H9 (cell line): ENCODE measurements around the gene PALM3. TPM values are rescaled to one million over a fixed set of nuclear protein-coding genes. Genes with fewer than 3 reads are reported as not detected.

Experiments
- DNase-seq: peaks from one replicate; pipeline ENCODE4 v3.0.0-alpha.2; 2017
- H2AFZ ChIP-seq: one replicate; pipeline ENCODE4 v1.6.1; 2013; ENCODE audit warnings: mild to moderate bottlenecking, low read length, control low read depth, moderate library complexity
- H2AK5ac ChIP-seq: 2 replicates; pipeline ENCODE4 v1.6.1; 2013; ENCODE audit warnings: low read length, control low read depth, mixed read lengths; ENCODE audit not compliant: insufficient read length
- H2BK120ac ChIP-seq: one replicate; pipeline ENCODE4 v1.6.1; 2013; ENCODE audit warnings: low read depth, mild to moderate bottlenecking, low read length, control low read depth, inconsistent platforms; ENCODE audit not compliant: poor library complexity, severe bottlenecking
- H2BK12ac ChIP-seq: 2 replicates; pipeline ENCODE4 v1.6.1; 2013; ENCODE audit warnings: low read length, control low read depth, mixed read lengths, low read depth; ENCODE audit not compliant: insufficient read length
- H2BK15ac ChIP-seq: 2 replicates; pipeline ENCODE4 v1.6.1; 2013; ENCODE audit warnings: low read depth, low read length, control low read depth
- H2BK20ac ChIP-seq: one replicate; pipeline ENCODE4 v1.6.1; 2013; ENCODE audit warnings: low read depth, mild to moderate bottlenecking, low read length, control low read depth, inconsistent platforms; ENCODE audit not compliant: poor library complexity, severe bottlenecking
- H2BK5ac ChIP-seq: 2 replicates; pipeline ENCODE4 v1.6.1; 2013; ENCODE audit warnings: low read length, control low read depth, mixed read lengths; ENCODE audit not compliant: insufficient read length
- H3K14ac ChIP-seq: 2 replicates; pipeline ENCODE4 v1.6.1; 2013; ENCODE audit warnings: low read length, control low read depth; ENCODE audit not compliant: insufficient read depth
- H3K18ac ChIP-seq: 2 replicates; pipeline ENCODE4 v1.6.1; 2013; ENCODE audit warnings: low read depth, mild to moderate bottlenecking, mixed read lengths, low read length, control low read depth; ENCODE audit not compliant: insufficient read length
- H3K23ac ChIP-seq: 2 replicates; pipeline ENCODE4 v1.6.1; 2013; ENCODE audit warnings: low read length, control low read depth, mixed read lengths, low read depth; ENCODE audit not compliant: insufficient read length
- H3K23me2 ChIP-seq: 2 replicates; pipeline ENCODE4 v1.6.1; 2013; ENCODE audit warnings: low read depth, mild to moderate bottlenecking, mixed read lengths, low read length, control low read depth; ENCODE audit not compliant: insufficient read length, poor library complexity, severe bottlenecking
- H3K27ac ChIP-seq: 2 replicates; pipeline ENCODE4 v1.5.1; 2013; ENCODE audit warnings: low read length, control low read depth, mixed read lengths, low read depth; ENCODE audit not compliant: insufficient read length
- H3K27me3 ChIP-seq: 2 replicates; pipeline ENCODE4 v1.6.1; 2013; ENCODE audit warnings: low read length, control low read depth, inconsistent platforms; ENCODE audit not compliant: insufficient read depth
- H3K4ac ChIP-seq: 2 replicates; pipeline ENCODE4 v1.6.1; 2013; ENCODE audit warnings: low read depth, mild to moderate bottlenecking, control low read depth, inconsistent platforms, low read length, moderate library complexity
- H3K4me1 ChIP-seq: 2 replicates; pipeline ENCODE4 v1.6.1; 2013; ENCODE audit warnings: low read length, control low read depth, inconsistent platforms; ENCODE audit not compliant: insufficient read depth
- H3K4me2 ChIP-seq: 2 replicates; pipeline ENCODE4 v1.6.1; 2013; ENCODE audit warnings: low read length, control low read depth, mixed read lengths; ENCODE audit not compliant: insufficient read length, insufficient read depth
- H3K56ac ChIP-seq: 2 replicates; pipeline ENCODE4 v1.6.1; 2013; ENCODE audit warnings: low read depth, mild to moderate bottlenecking, mixed read lengths, low read length, control low read depth; ENCODE audit not compliant: insufficient read length
- H3K79me1 ChIP-seq: 2 replicates; pipeline ENCODE4 v1.6.1; 2013; ENCODE audit warnings: low read depth, mild to moderate bottlenecking, moderate library complexity, low read length, control low read depth, inconsistent platforms; ENCODE audit not compliant: insufficient read depth, poor library complexity, severe bottlenecking
- H3K79me2 ChIP-seq: 2 replicates; pipeline ENCODE4 v1.6.1; 2013; ENCODE audit warnings: low read length, control low read depth, inconsistent platforms; ENCODE audit not compliant: insufficient read depth
- H3K9ac ChIP-seq: 2 replicates; pipeline ENCODE4 v1.6.1; 2013; ENCODE audit warnings: low read length, control low read depth, mixed read lengths; ENCODE audit not compliant: insufficient read length; ENCODE audit errors: extremely low read depth
- H3K9me3 ChIP-seq: one replicate; pipeline ENCODE4 v1.6.1; 2013; ENCODE audit warnings: low read depth, low read length, inconsistent platforms; ENCODE audit not compliant: control insufficient read depth
- H3T11ph ChIP-seq: one replicate; pipeline ENCODE4 v1.6.1; 2013; ENCODE audit warnings: mild to moderate bottlenecking, low read length, control low read depth, inconsistent platforms
- H4K20me1 ChIP-seq: one replicate; pipeline ENCODE4 v1.6.1; 2013; ENCODE audit not compliant: control insufficient read depth, insufficient read length, insufficient read depth
- H4K5ac ChIP-seq: 2 replicates; pipeline ENCODE4 v1.6.1; 2013; ENCODE audit warnings: low read depth, mild to moderate bottlenecking, mixed read lengths, low read length, control low read depth; ENCODE audit not compliant: insufficient read length
- H4K8ac ChIP-seq: replicated peaks from 2 replicates; pipeline ENCODE4 v1.6.1; 2013; ENCODE audit warnings: low read length, control low read depth, mixed read lengths, low read depth; ENCODE audit not compliant: insufficient read length
- H4K91ac ChIP-seq: 2 replicates; pipeline ENCODE4 v1.6.1; 2013; ENCODE audit warnings: low read depth, mild to moderate bottlenecking, moderate library complexity, mixed read lengths, low read length, control low read depth; ENCODE audit not compliant: insufficient read length
- H3K27ac Mint-ChIP-seq, 3 experiments: 2 replicates in 2 of 3; 3 replicates in 1 of 3; pipeline ENCODE4 v1.8.0; 2020 to 2021; ENCODE audit warnings: mixed read lengths in 3 of 3, mild to moderate bottlenecking in 1 of 3, moderate library complexity in 1 of 3
- H3K27me3 Mint-ChIP-seq: 2 replicates; pipeline ENCODE4 v1.8.0; 2021; ENCODE audit warnings: low read depth, mild to moderate bottlenecking, moderate library complexity, mixed read lengths
- H3K36me3 Mint-ChIP-seq, 3 experiments: 2 replicates in 2 of 3; 3 replicates in 1 of 3; pipeline ENCODE4 v1.8.0; 2020 to 2021; ENCODE audit warnings: low read depth in 3 of 3, mixed read lengths in 3 of 3; ENCODE audit not compliant: insufficient read depth in 1 of 3
- H3K4me1 Mint-ChIP-seq, 2 experiments: 2 replicates each; pipeline ENCODE4 v1.8.0; 2020; ENCODE audit warnings: mixed read lengths in 2 of 2
- H3K4me3 Mint-ChIP-seq, 2 experiments: 2 replicates in 1 of 2; 3 replicates in 1 of 2; pipeline ENCODE4 v1.8.0; 2020 to 2021; ENCODE audit warnings: mild to moderate bottlenecking in 2 of 2, mixed read lengths in 2 of 2, moderate library complexity in 1 of 2
- H3K9me3 Mint-ChIP-seq, 2 experiments: 2 replicates in 1 of 2; 3 replicates in 1 of 2; pipeline ENCODE4 v1.8.0; 2020; ENCODE audit warnings: mild to moderate bottlenecking in 2 of 2, mixed read lengths in 2 of 2, moderate library complexity in 1 of 2
- CTCF ChIP-seq: fragments of 200-600 bp; sonication (generic); conservative IDR thresholded peaks from 3 replicates; pipeline ENCODE4 v1.8.0; 2021; ENCODE audit warnings: antibody characterized with exemption, mild to moderate bottlenecking
- whole genome bisulfite sequencing: extraction: QIAGEN DNeasy Blood & Tissue Kit; methylation state at CpG from one replicate; pipeline ENCODE4 v1.1.7; 2013; ENCODE audit warnings: missing lambda C conversion rate, low lambda C conversion rate, mixed read lengths; ENCODE audit not compliant: insufficient read length; ENCODE audit errors: extremely low coverage; 5-methylcytosine and 5-hydroxymethylcytosine counted together
- total RNA-seq: library from RNA; stranded (reverse); gene quantifications from 2 replicates; pipeline ENCODE4 v1.2.1, GENCODE V29; 2021

PALM3 gene
- total RNA-seq, 1 experiment from 2014 or later: 11.5 TPM

- H3K9me3 Mint-ChIP-seq: peaks cover 0 to 4% of the 10 kb centered on the region in 2 experiments; a peak in 2 of 5 replicates
- H3K79me2 ChIP-seq: no peaks in the 10 kb centered on the region
- no peak overlapping the region for H2BK20ac ChIP-seq
- peak overlapping the region; percentile 57 for H3K4me2 ChIP-seq
- peak overlapping the region; percentile 53 for H2BK12ac ChIP-seq
- no peak overlapping the region for H4K91ac ChIP-seq
- H3K4me3 Mint-ChIP-seq: peak overlapping the region; percentile 82 to 93
- no peaks in the 10 kb centered on the region for H3K4me1 ChIP-seq
- no peak overlapping the region for H2AK5ac ChIP-seq
- H3K4me1 Mint-ChIP-seq: peaks cover 13 to 14% of the 10 kb centered on the region in 2 experiments; a peak in 3 of 4 replicates
- H3K14ac ChIP-seq: peak overlapping the region; percentile 91
- H2AFZ ChIP-seq: no peak overlapping the region
- no peak overlapping the region for H4K8ac ChIP-seq
- H3K9me3 ChIP-seq: no peaks in the 10 kb centered on the region
- H3K23ac ChIP-seq: no peak overlapping the region
- H3K79me1 ChIP-seq: no peaks in the 10 kb centered on the region
- H4K5ac ChIP-seq: no peak overlapping the region
- no peaks in the 10 kb centered on the region; the same call in none of the 2 replicates for H3K27me3 Mint-ChIP-seq
- H2BK15ac ChIP-seq: no peak overlapping the region
- no peak for TF ChIP-seq CTCF
- H3K9ac ChIP-seq: peak overlapping the region; percentile 66
- no peaks in the 10 kb centered on the region for H3K27me3 ChIP-seq
- no peaks in the 10 kb centered on the region for H3K23me2 ChIP-seq
- H4K20me1 ChIP-seq: no peaks in the 10 kb centered on the region
- peak overlapping the region; percentile 99 to 100 (median 100) for H3K27ac Mint-ChIP-seq
- peak overlapping the region; percentile 66 for H3K27ac ChIP-seq
- no peak overlapping the region for H3T11ph ChIP-seq
- H3K4ac ChIP-seq: no peak overlapping the region; the same call in 1 of the 2 replicates
- peak overlapping the region; percentile 94 for H3K18ac ChIP-seq
- H2BK120ac ChIP-seq: no peak overlapping the region
- no peak overlapping the region for H2BK5ac ChIP-seq
- peaks cover 0 to 2% (median 0%) of the 10 kb centered on the region in 3 experiments; a peak in 1 of 7 replicates for H3K36me3 Mint-ChIP-seq
- no CpG with 5 or more reads among the region's 56 CpGs for WGBS
- peak; percentile 54 for DNase-seq
- H3K56ac ChIP-seq: no peak overlapping the region
These were observed 54.9 kb downstream of the PALM3 start for GRCh38 chr19:14006766-14007562.
